RWPE1 (cell line): Measurements from ENCODE around the gene DDX43.
"Not testable (repeated sequence)": the region's sequence is repeated elsewhere in the genome, so short reads cannot be mapped to it uniquely, and the experiment has no call there.

Experiments used
- CTCF ChIA-PET: fragments of 350-600 bp; sonication (Branson Sonifier 250); formaldehyde crosslinking; extraction: SDS; loops from one replicate; lab custom pipeline; 2021; lab: Yijun Ruan, JAX
- POLR2A ChIA-PET: fragments of 400-600 bp; formaldehyde crosslinking; extraction: SDS; loops from one replicate; lab custom pipeline; 2020; ENCODE audit warnings: antibody characterized with exemption; ENCODE audit not compliant: low non-redundant PET; lab: Yijun Ruan, JAX
- DNase-seq: peaks from one replicate; pipeline ENCODE4 v3.0.0; 2012; ENCODE audit warnings: low spot score
- H3K27ac ChIP-seq: fragments of 450-650 bp; 2 replicates; pipeline ENCODE4 v1.5.1; 2017
- CTCF ChIP-seq: fragments of 450-650 bp; conservative IDR thresholded peaks from 2 replicates; pipeline ENCODE4 v1.5.1; 2017; ENCODE audit warnings: low read depth, mild to moderate bottlenecking

Gene DDX43

GRCh38 chr6:73435236-73435635, 40.6 kb downstream of the DDX43 start:
- ChIA-PET CTCF (interaction anchor here (0.7 kb wide), 1 partner anchor 25 kb away, joined by 4 read pairs; no protein-coding TSS in a partner anchor), POLR2A (no interaction called here)
- TF ChIP-seq CTCF, result no peak
- no peak for DNase-seq
- no peak overlapping the region for H3K27ac ChIP-seq

GRCh38 chr6:73443555-73443954, 48.9 kb downstream of the DDX43 start:
- H3K27ac ChIP-seq, result no peak overlapping the region
- ChIA-PET POLR2A (no interaction called here), CTCF (interaction anchor here (0.6 kb wide), 1 partner anchor 19 kb away, joined by 3 read pairs; no protein-coding TSS in a partner anchor)
- no peak for DNase-seq
- TF ChIP-seq CTCF, result no peak

- POLR2A ChIA-PET, result interaction anchor here (2.0 kb wide), 1 partner anchor 10 kb away, joined by 12 read pairs; the partner anchor contains the start of gene MTO1
- CTCF ChIA-PET, result interaction anchor here (0.6 kb wide), 1 partner anchor 128 kb away, joined by 5 read pairs; no protein-coding TSS in a partner anchor
Observed at GRCh38 chr6:73451223-73452106, 56.8 kb downstream of the DDX43 start.

GRCh38 chr6:73452107-73452461, 57.5 kb downstream of the DDX43 start, which contains the start of gene CGAS:
Gene CGAS (minus strand): TSS chr6:73452297. CDS start chr6:73452181, 116 bp downstream.
- DNase-seq, result peak; percentile 57

More at GRCh38 chr6:73451223-73452106, 56.8 kb downstream of the DDX43 start:
- H3K27ac ChIP-seq, result peak overlapping the region; percentile 96
- DNase-seq, result peak; percentile 51
- no peak for TF ChIP-seq CTCF

GRCh38 chr6:73455865-73456629, 61.4 kb downstream of the DDX43 start:
- H3K27ac ChIP-seq, result peak overlapping the region; percentile 96
- DNase-seq, result peak; percentile 13
- ChIA-PET POLR2A (no interaction called here), CTCF (no interaction called here)
- TF ChIP-seq CTCF, result no peak

More at GRCh38 chr6:73452107-73452461, 57.5 kb downstream of the DDX43 start, which contains the start of gene CGAS:
- CTCF ChIA-PET, result interaction anchor here (0.6 kb wide), 1 partner anchor 128 kb away, joined by 5 read pairs; no protein-coding TSS in a partner anchor
- POLR2A ChIA-PET, result interaction anchor here (2.0 kb wide), 1 partner anchor 9 kb away, joined by 12 read pairs; the partner anchor contains the start of gene MTO1
- H3K27ac ChIP-seq, result peak within 1 kb of the TSS; percentile 96
- TF ChIP-seq CTCF, result no peak

GRCh38 chr6:73459474-73459873, 64.8 kb downstream of the DDX43 start:
- CTCF ChIA-PET, result interaction anchor here (0.7 kb wide), 1 partner anchor 31 kb away, joined by 4 read pairs; no protein-coding TSS in a partner anchor
- POLR2A ChIA-PET, H3K27ac ChIP-seq, DNase-seq: not testable (repeated sequence)
